Measurements from ENCODE around the gene ETHE1. TPM values are rescaled to one million over a fixed set of nuclear protein-coding genes. Genes with fewer than 3 reads are reported as not detected.
"Not testable (repeated sequence)": the region's sequence is repeated elsewhere in the genome, so short reads cannot be mapped to it uniquely, and the experiment has no call there.

ETHE1 gene
- total RNA-seq, 2 donors from 2014 or later = 41.7 to 70.4 TPM

- ATAC-seq (no peak), DNase-seq (ENCODE audit: low spot score) (peak; percentile 32)
- peaks cover 40 to 42% of the 10 kb centered on the region in 2 donors for H3K4me1 Mint-ChIP-seq (ENCODE audit: low read depth in 2 of 2)
- H3K4me3 Mint-ChIP-seq = peak overlapping the region; percentile 82
- no peaks in the 10 kb centered on the region for H3K9me3 Mint-ChIP-seq
- H3K36me3 Mint-ChIP-seq = peaks cover 11% of the 10 kb centered on the region
- no peaks in the 10 kb centered on the region for H3K27me3 Mint-ChIP-seq
- H3K27ac Mint-ChIP-seq = peak overlapping the region; percentile 93 to 95
Observed at GRCh38 chr19:43561139-43561970, 34.4 kb upstream of the ETHE1 start.

GRCh38 chr19:43560687-43561086 lies 33.7 kb upstream of the ETHE1 start:
- peaks cover 40 to 42% of the 10 kb centered on the region in 2 donors for H3K4me1 Mint-ChIP-seq (ENCODE audit: low read depth in 2 of 2)
- ATAC-seq = no peak
- H3K27me3 Mint-ChIP-seq = no peaks in the 10 kb centered on the region
- peaks cover 11% of the 10 kb centered on the region for H3K36me3 Mint-ChIP-seq
- no peak overlapping the region for H3K4me3 Mint-ChIP-seq
- peak overlapping the region; percentile 93 to 95 for H3K27ac Mint-ChIP-seq
- DNase-seq (ENCODE audit: low spot score) = peak; percentile 32
- no peaks in the 10 kb centered on the region for H3K9me3 Mint-ChIP-seq

GRCh38 chr19:43555185-43555770 lies 28.3 kb upstream of the ETHE1 start:
- no peaks in the 10 kb centered on the region for H3K27me3 Mint-ChIP-seq
- no peak overlapping the region for H3K4me3 Mint-ChIP-seq
- H3K9me3 Mint-ChIP-seq = no peaks in the 10 kb centered on the region
- DNase-seq (ENCODE audit: low spot score) (peak; percentile 86), ATAC-seq (peak; percentile 86)
- H3K36me3 Mint-ChIP-seq = peaks cover 6% of the 10 kb centered on the region
- peak overlapping the region; percentile 14 to 73 for H3K27ac Mint-ChIP-seq
- H3K4me1 Mint-ChIP-seq (ENCODE audit: low read depth in 2 of 2) = peaks cover 8 to 9% of the 10 kb centered on the region in 2 donors

- Mint-ChIP-seq H3K4me1 (ENCODE audit: low read depth in 2 of 2) (peaks cover 8 to 9% of the 10 kb centered on the region in 2 donors), H3K27me3 (no peaks in the 10 kb centered on the region), H3K36me3 (peaks cover 6% of the 10 kb centered on the region), H3K4me3 (no peak overlapping the region), H3K9me3 (no peaks in the 10 kb centered on the region), H3K27ac (no peak overlapping the region)
- ATAC-seq (no peak), DNase-seq (ENCODE audit: low spot score) (peak; percentile 60)
Observed at GRCh38 chr19:43554317-43554895, 27.4 kb upstream of the ETHE1 start.

- DNase-seq (ENCODE audit: low spot score) (no peak), ATAC-seq (no peak)
- no peak overlapping the region for H3K4me3 Mint-ChIP-seq
- no peak overlapping the region for H3K27ac Mint-ChIP-seq
- H3K36me3 Mint-ChIP-seq = peaks cover 6% of the 10 kb centered on the region
- no peaks in the 10 kb centered on the region for H3K9me3 Mint-ChIP-seq
- H3K4me1 Mint-ChIP-seq (ENCODE audit: low read depth in 2 of 2) = peaks cover 8 to 9% of the 10 kb centered on the region in 2 donors
- no peaks in the 10 kb centered on the region for H3K27me3 Mint-ChIP-seq
Observed at GRCh38 chr19:43553656-43554055, 26.7 kb upstream of the ETHE1 start.

- no peak overlapping the region for H3K4me3 Mint-ChIP-seq
- no peaks in the 10 kb centered on the region for H3K9me3 Mint-ChIP-seq
- ATAC-seq (no peak), DNase-seq (ENCODE audit: low spot score) (peak; percentile 3)
- H3K27me3 Mint-ChIP-seq = no peaks in the 10 kb centered on the region
- peaks cover 6% of the 10 kb centered on the region for H3K36me3 Mint-ChIP-seq
- H3K27ac Mint-ChIP-seq = no peak overlapping the region
- peaks cover 8 to 9% of the 10 kb centered on the region in 2 donors for H3K4me1 Mint-ChIP-seq (ENCODE audit: low read depth in 2 of 2)
Observed at GRCh38 chr19:43552616-43553015, 25.6 kb upstream of the ETHE1 start.

- Mint-ChIP-seq H3K27ac (peak overlapping the region in 1 of 2 donors; percentile 1), H3K4me3 (no peak overlapping the region), H3K36me3 (peaks cover 6% of the 10 kb centered on the region), H3K9me3 (no peaks in the 10 kb centered on the region), H3K27me3 (no peaks in the 10 kb centered on the region), H3K4me1 (ENCODE audit: low read depth in 2 of 2) (peaks cover 8 to 9% of the 10 kb centered on the region in 2 donors)
- ATAC-seq (no peak), DNase-seq (ENCODE audit: low spot score) (peak; percentile 0)
Observed at GRCh38 chr19:43552198-43552450, 25.1 kb upstream of the ETHE1 start.

GRCh38 chr19:43551399-43552197 lies 24.6 kb upstream of the ETHE1 start:
- Mint-ChIP-seq H3K4me1 (ENCODE audit: low read depth in 2 of 2) (peaks cover 8 to 9% of the 10 kb centered on the region in 2 donors), H3K36me3 (peaks cover 6% of the 10 kb centered on the region), H3K9me3 (no peaks in the 10 kb centered on the region), H3K27me3 (no peaks in the 10 kb centered on the region), H3K4me3 (no peak overlapping the region), H3K27ac (peak overlapping the region in 1 of 2 donors; percentile 1)
- peak; percentile 8 for DNase-seq (ENCODE audit: low spot score)
- no peak for ATAC-seq

- Mint-ChIP-seq H3K36me3 (peaks cover 6% of the 10 kb centered on the region), H3K9me3 (no peaks in the 10 kb centered on the region), H3K27me3 (no peaks in the 10 kb centered on the region), H3K4me1 (ENCODE audit: low read depth in 2 of 2) (peaks cover 0 to 4% of the 10 kb centered on the region in 2 donors), H3K27ac (no peak overlapping the region), H3K4me3 (no peak overlapping the region)
- ATAC-seq (no peak), DNase-seq (ENCODE audit: low spot score) (no peak)
Observed at GRCh38 chr19:43548706-43549105, 21.7 kb upstream of the ETHE1 start.

GRCh38 chr19:43547926-43548325 lies 20.9 kb upstream of the ETHE1 start:
- not testable (repeated sequence) for H3K27me3 Mint-ChIP-seq; H3K36me3 Mint-ChIP-seq; H3K4me3 Mint-ChIP-seq; H3K4me1 Mint-ChIP-seq (ENCODE audit: low read depth in 2 of 2); H3K27ac Mint-ChIP-seq; H3K9me3 Mint-ChIP-seq; ATAC-seq
- peak; percentile 12 for DNase-seq (ENCODE audit: low spot score)

GRCh38 chr19:43546581-43546980 lies 19.6 kb upstream of the ETHE1 start:
- Mint-ChIP-seq H3K9me3 (no peaks in the 10 kb centered on the region), H3K4me3 (no peak overlapping the region), H3K27me3 (no peaks in the 10 kb centered on the region), H3K36me3 (peaks cover 3% of the 10 kb centered on the region), H3K27ac (no peak overlapping the region), H3K4me1 (ENCODE audit: low read depth in 2 of 2) (peaks cover 0 to 4% of the 10 kb centered on the region in 2 donors)
- DNase-seq (ENCODE audit: low spot score) (peak; percentile 50), ATAC-seq (no peak)

- H3K36me3 Mint-ChIP-seq = no peaks in the 10 kb centered on the region
- no peak for ATAC-seq
- H3K4me3 Mint-ChIP-seq = no peak overlapping the region
- DNase-seq (ENCODE audit: low spot score) = peak; percentile 39
- no peaks in the 10 kb centered on the region for H3K27me3 Mint-ChIP-seq
- peaks cover 0 to 4% of the 10 kb centered on the region in 2 donors for H3K4me1 Mint-ChIP-seq (ENCODE audit: low read depth in 2 of 2)
- no peaks in the 10 kb centered on the region for H3K9me3 Mint-ChIP-seq
- no peak overlapping the region for H3K27ac Mint-ChIP-seq
Observed at GRCh38 chr19:43545981-43546380, 19.0 kb upstream of the ETHE1 start.

GRCh38 chr19:43545276-43545675 lies 18.3 kb upstream of the ETHE1 start:
- no peaks in the 10 kb centered on the region for H3K9me3 Mint-ChIP-seq
- H3K36me3 Mint-ChIP-seq = no peaks in the 10 kb centered on the region
- H3K4me1 Mint-ChIP-seq (ENCODE audit: low read depth in 2 of 2) = peaks cover 0 to 4% of the 10 kb centered on the region in 2 donors
- ATAC-seq (no peak), DNase-seq (ENCODE audit: low spot score) (no peak)
- H3K4me3 Mint-ChIP-seq = no peak overlapping the region
- H3K27me3 Mint-ChIP-seq = no peaks in the 10 kb centered on the region
- peak overlapping the region in 1 of 2 donors; percentile 83 for H3K27ac Mint-ChIP-seq

Data from natural killer cell treated with Interleukin-12 subunit alpha and Interleukin-12 subunit beta and Interleukin-15 and Interleukin-18, amount 100 ng/mL, for 72 hours (primary cell).